Endothelial cell of umbilical vein (primary cell): ENCODE data around the gene FYB1. TPM values are rescaled to one million over a fixed set of nuclear protein-coding genes. Genes with fewer than 3 reads are reported as not detected.

Experiments used
- BruUV-seq: library from RNA; stranded (reverse); fragments of 400-500 nt; replicated peaks from 2 replicates; lab custom pipeline; 2021; lab: Mats Ljungman, UMichigan
- CTCF ChIA-PET: fragments of 300-600, 350-600 bp; sonication (Branson Sonifier 250); formaldehyde crosslinking; loops from one replicate; lab custom pipeline; 2021; ENCODE audit warnings: antibody characterized with exemption, inconsistent platforms; lab: Charles Lee
- POLR2A ChIA-PET: fragments of 300-600, 350-600 bp; sonication (Branson Sonifier 250); formaldehyde crosslinking; loops from one replicate; lab custom pipeline; 2021; ENCODE audit warnings: antibody characterized with exemption, inconsistent platforms; lab: Charles Lee
- DNase-seq: peaks from one replicate; pipeline ENCODE4 v3.0.0-alpha.2; 2011; ENCODE audit warnings: low read depth, low spot score
- FAIRE-seq: peaks from 2 replicates; lab custom pipeline; 2011; peaks lifted over from hg19 to GRCh38; lab: Jason Lieb, UNC
- H2AFZ ChIP-seq: 2 replicates; pipeline ENCODE4 v1.6.0; 2012; ENCODE audit warnings: low read depth, low read length, control low read depth, inconsistent platforms
- H3K27ac ChIP-seq: 2 replicates; pipeline ENCODE4 v1.5.1; 2011; ENCODE audit warnings: low read depth, mild to moderate bottlenecking, control low read depth, low read length, moderate library complexity; ENCODE audit not compliant: insufficient read depth
- H3K27me3 ChIP-seq, 2 experiments: 2 replicates each; pipeline versions ENCODE4 v1.6.0 to v1.6.1; 2011; ENCODE audit warnings: low read length in 2 of 2, mixed read lengths in 1 of 2; ENCODE audit not compliant: control insufficient read depth in 2 of 2, insufficient read depth in 2 of 2
- H3K36me3 ChIP-seq, 2 experiments: 2 replicates in 1 of 2; 3 replicates in 1 of 2; pipeline ENCODE4 v1.5.1; 2011; ENCODE audit warnings: low read length in 2 of 2, mild to moderate bottlenecking in 1 of 2, moderate library complexity in 1 of 2; ENCODE audit not compliant: control insufficient read depth in 2 of 2, insufficient read depth in 2 of 2; ENCODE audit errors: extremely low read depth in 1 of 2
- H3K4me1 ChIP-seq: 3 replicates; pipeline ENCODE4 v1.5.1; 2011; ENCODE audit warnings: mild to moderate bottlenecking, low read length; ENCODE audit not compliant: control insufficient read depth, insufficient read depth; ENCODE audit errors: extremely low read depth
- H3K4me2 ChIP-seq: 2 replicates; pipeline ENCODE4 v1.6.1; 2011; ENCODE audit warnings: low read length, control low read depth, mixed read lengths; ENCODE audit not compliant: insufficient read depth
- H3K4me3 ChIP-seq, 3 experiments: fragments of 200-600 bp in 1 of 3; sonication (generic), shearing (Covaris generic) in 1 of 3; replicated peaks in 1 of 3; 2 replicates each; pipeline ENCODE4 v1.5.1; 2011 to 2016; ENCODE audit warnings: control low read depth in 3 of 3, low read length in 3 of 3, mild to moderate bottlenecking in 2 of 3, inconsistent platforms in 1 of 3, low read depth in 1 of 3, moderate library complexity in 1 of 3; ENCODE audit not compliant: insufficient read depth in 1 of 3
- H3K79me2 ChIP-seq: 2 replicates; pipeline ENCODE4 v1.6.0; 2012; ENCODE audit warnings: low read length, inconsistent platforms; ENCODE audit not compliant: control insufficient read depth, insufficient read depth
- H3K9ac ChIP-seq: replicated peaks from 2 replicates; pipeline ENCODE3; 2011; ENCODE audit warnings: low read length, control low read depth; ENCODE audit not compliant: insufficient read depth; ENCODE audit errors: extremely low read depth
- H3K9me1 ChIP-seq: replicated peaks from 3 replicates; pipeline ENCODE4 v1.6.0; 2011; ENCODE audit warnings: mild to moderate bottlenecking, low read length; ENCODE audit not compliant: control insufficient read depth, insufficient read depth; ENCODE audit errors: extremely low read depth
- H3K9me3 ChIP-seq: replicated peaks from 2 replicates; pipeline ENCODE4 v1.5.1; 2012; ENCODE audit warnings: low read length, inconsistent platforms; ENCODE audit not compliant: control insufficient read depth, insufficient read depth
- H4K20me1 ChIP-seq: replicated peaks from 2 replicates; pipeline ENCODE3; 2011; ENCODE audit warnings: mild to moderate bottlenecking, low read length; ENCODE audit not compliant: control insufficient read depth, insufficient read depth; ENCODE audit errors: extremely low read depth
- CTCF ChIP-seq, 2 donors: IDR thresholded peaks; 1 replicate in 1 of 2; 2 replicates in 1 of 2; pipeline ENCODE4 v1.5.1; 2011; ENCODE audit warnings: low read length in 2 of 2, mild to moderate bottlenecking in 2 of 2, moderate library complexity in 2 of 2, control low read depth in 1 of 2, inconsistent platforms in 1 of 2, low read depth in 1 of 2; ENCODE audit not compliant: insufficient read depth in 1 of 2; ENCODE audit errors: extremely low read depth in 1 of 2
- EZH2 ChIP-seq: IDR thresholded peaks from 2 replicates; pipeline ENCODE4 v1.6.1; 2012; ENCODE audit warnings: borderline replicate concordance, low read depth, mild to moderate bottlenecking, moderate library complexity, low read length, inconsistent platforms; ENCODE audit not compliant: severe bottlenecking
- FOS ChIP-seq: IDR thresholded peaks from 2 replicates; pipeline ENCODE4 v1.6.1; 2011; ENCODE audit warnings: mild to moderate bottlenecking, low read length, moderate library complexity, borderline replicate concordance; ENCODE audit not compliant: insufficient read depth
- GATA2 ChIP-seq: IDR thresholded peaks from 2 replicates; pipeline ENCODE4 v1.7.0; 2011; ENCODE audit warnings: low read depth, mild to moderate bottlenecking, moderate library complexity, mixed read lengths, low read length; ENCODE audit not compliant: insufficient read length, insufficient read depth
- JUN ChIP-seq: IDR thresholded peaks from 2 replicates; pipeline ENCODE4 v1.6.1; 2011; ENCODE audit warnings: borderline replicate concordance, low read depth; ENCODE audit not compliant: insufficient read length, insufficient read depth
- MAX ChIP-seq: IDR thresholded peaks from 2 replicates; pipeline ENCODE4 v1.6.1; 2011; ENCODE audit not compliant: insufficient read depth, insufficient read length
- MYC ChIP-seq: IDR thresholded peaks from one replicate; pipeline ENCODE4 v1.6.1; 2011; ENCODE audit warnings: mild to moderate bottlenecking, low read depth, low read length
- POLR2A ChIP-seq: IDR thresholded peaks from 2 replicates; pipeline ENCODE4 v1.6.1; 2012; ENCODE audit warnings: low read depth, mild to moderate bottlenecking, control low read depth, low read length
- POLR2AphosphoS5 ChIP-seq: IDR thresholded peaks from 2 replicates; pipeline ENCODE4 v1.6.1; 2012; ENCODE audit warnings: low read depth, mild to moderate bottlenecking, control low read depth, low read length, moderate library complexity; ENCODE audit not compliant: insufficient read depth
- dilution Hi-C: fragments of 300-500 bp; cut with MboI; formaldehyde crosslinking; loops from one replicate; pipeline ENCODE4 v1.15.0; 2019; ENCODE audit warnings: low sequenced_read_pairs; ENCODE audit not compliant: extremely low pct_ligation_motif_present
- intact Hi-C: fragments of 100-400 bp; cut with micrococcal nuclease; formaldehyde crosslinking; loops from one replicate; pipeline ENCODE4 v1.10.0; 2022
- polyA plus RNA-seq, 4 experiments: library from polyadenylated mRNA; depleted of rRNA in 3 of 4; stranded (reverse) in 3 of 4; unstranded in 1 of 4; fragments of >200 nt; gene quantifications; 2 replicates each; pipeline versions ENCODE4 v1.2.1 to v1.2.3, GENCODE V29; 2011 to 2012; ENCODE audit warnings: missing spikeins in 1 of 4
- total RNA-seq: library from RNA; stranded (reverse); gene quantifications from 2 replicates; pipeline ENCODE4 v1.2.3, GENCODE V29; 2021

FYB1 gene
- total and polyA plus RNA-seq, 2 donors (not counting 3 experiments of a cell fraction or from before 2014, with no cell fraction given): 0.44 TPM; not detected in 1

DNA sequence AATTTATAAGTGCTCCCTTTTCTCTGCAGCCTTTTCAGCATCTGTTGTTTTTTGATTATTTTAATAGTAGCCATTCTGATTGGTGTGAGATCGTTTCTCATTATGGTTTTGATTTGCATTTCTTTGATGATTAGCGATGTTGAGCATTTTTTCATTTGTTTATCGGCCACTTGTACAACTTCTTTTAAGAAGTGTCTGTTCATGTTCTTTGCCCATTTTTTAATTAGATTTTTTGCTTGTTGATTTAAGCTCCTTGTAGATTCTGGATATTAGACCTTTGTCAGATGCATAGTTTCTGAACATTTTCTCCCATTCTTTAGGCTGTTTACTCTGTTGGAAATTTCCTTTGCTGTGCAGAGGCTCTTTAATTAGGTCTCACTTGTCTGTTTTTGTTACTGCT is 46.3 kb downstream of the FYB1 start:
- H3K27ac ChIP-seq: no peak overlapping the region

More for the DNA sequence above, 46.3 kb downstream of the FYB1 start:
- no peak for DNase-seq
- FAIRE-seq: no peak
- TF ChIP-seq POLR2AphosphoS5 (no peak), FOS (no peak), MAX (no peak), GATA2 (no peak), CTCF (IDR thresholded peaks at IDR 0.05; ENCODE audit: extremely low read depth in 1 of 2, insufficient read depth in 1 of 2, low read depth in 1 of 2, low read length in 2 of 2) (no peak), EZH2 (no peak), POLR2A (no peak), MYC (no peak), JUN (no peak)
- Histone ChIP-seq H3K4me2 (no peak overlapping the region), H3K9me1 (no peaks in the 10 kb centered on the region), H2AFZ (no peak overlapping the region), H3K79me2 (no peaks in the 10 kb centered on the region), H3K27me3 (no peaks in the 10 kb centered on the region), H3K36me3 (no peaks in the 10 kb centered on the region), H3K4me3 (no peak overlapping the region), H4K20me1 (no peaks in the 10 kb centered on the region), H3K4me1 (no peaks in the 10 kb centered on the region), H3K9me3 (no peaks in the 10 kb centered on the region), H3K9ac (no peak overlapping the region)
- ChIA-PET POLR2A (no interaction called here), CTCF (interaction anchor here (1.2 to 1.3 kb wide), 2 partner anchors 15 to 23 kb away, joined by 3 read pairs; no protein-coding TSS in a partner anchor)
- dilution Hi-C loops: no loop called here
- no TSS peak for BruUV-seq
- intact Hi-C loops: no loop called here
